ENCODE results near the gene SMARCA4.

- TF ChIP-seq POLR2A (IDR thresholded peaks at IDR 0.05): no peak
- TF ChIP-seq CTCF (IDR thresholded peaks at IDR 0.05): no peak
- TF ChIP-seq POLR2AphosphoS5 (IDR thresholded peaks at IDR 0.05): no peak
- TF ChIP-seq EP300 (IDR thresholded peaks at IDR 0.05): no peak
Measured at GRCh38 chr19:11031421-11032070, 70.7 kb downstream of the SMARCA4 start.
